ENCODE results near the gene COQ5.

The COQ5 gene

DNA sequence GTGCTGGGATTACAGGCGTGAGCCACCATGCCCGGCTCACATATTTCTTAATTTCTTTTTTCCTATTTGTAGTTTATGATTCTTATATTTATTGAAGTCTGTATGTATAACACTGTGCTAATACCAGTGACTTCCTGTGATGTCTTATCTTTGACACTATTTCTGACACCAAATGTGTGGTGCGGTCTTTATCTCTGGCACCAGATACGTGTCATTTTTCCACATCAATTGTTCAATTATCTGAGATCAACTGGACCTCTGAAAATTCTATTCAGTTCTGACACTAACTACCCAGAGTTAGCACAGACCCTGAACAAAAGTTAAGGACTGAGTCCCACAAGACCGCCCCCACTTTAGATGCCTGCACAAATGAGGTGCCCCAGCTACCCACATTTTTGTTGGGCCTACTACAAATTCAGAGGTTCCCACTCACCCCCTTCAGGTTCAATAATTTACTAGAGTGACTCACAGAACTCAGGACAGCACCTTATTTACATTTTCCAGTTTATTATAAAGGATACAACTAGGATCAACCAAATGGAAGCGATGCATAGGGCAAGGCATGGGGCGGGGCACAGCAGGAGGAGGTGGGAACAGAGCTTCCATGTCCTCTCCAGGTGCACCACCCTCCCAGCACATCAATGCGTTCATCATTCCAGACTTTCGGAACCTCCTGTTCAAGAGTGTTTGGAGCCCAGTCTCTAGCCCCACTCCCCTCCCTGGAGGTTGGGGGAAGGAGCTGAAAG, 47.8 kb downstream of the COQ5 start:
- no peaks in the 10 kb centered on the region for H3K4me1 ChIP-seq (ENCODE audit: insufficient read depth, low read length)

GRCh38 chr12:120480211-120480610, 48.7 kb downstream of the COQ5 start:
- Histone ChIP-seq H3K9me3 (ENCODE audit: control insufficient read depth, insufficient read depth, low read length) (no peaks in the 10 kb centered on the region), H3K4me1 (ENCODE audit: insufficient read depth, low read length) (no peaks in the 10 kb centered on the region), H3K36me3 (ENCODE audit: insufficient read depth, low read length) (no peaks in the 10 kb centered on the region), H3K9ac (ENCODE audit: low read depth, low read length) (no peak overlapping the region)

More for the DNA sequence above, 47.8 kb downstream of the COQ5 start:
- Histone ChIP-seq H3K36me3 (ENCODE audit: insufficient read depth, low read length) (no peaks in the 10 kb centered on the region), H3K9me3 (ENCODE audit: control insufficient read depth, insufficient read depth, low read length) (no peaks in the 10 kb centered on the region), H3K9ac (ENCODE audit: low read depth, low read length) (no peak overlapping the region)

DNA sequence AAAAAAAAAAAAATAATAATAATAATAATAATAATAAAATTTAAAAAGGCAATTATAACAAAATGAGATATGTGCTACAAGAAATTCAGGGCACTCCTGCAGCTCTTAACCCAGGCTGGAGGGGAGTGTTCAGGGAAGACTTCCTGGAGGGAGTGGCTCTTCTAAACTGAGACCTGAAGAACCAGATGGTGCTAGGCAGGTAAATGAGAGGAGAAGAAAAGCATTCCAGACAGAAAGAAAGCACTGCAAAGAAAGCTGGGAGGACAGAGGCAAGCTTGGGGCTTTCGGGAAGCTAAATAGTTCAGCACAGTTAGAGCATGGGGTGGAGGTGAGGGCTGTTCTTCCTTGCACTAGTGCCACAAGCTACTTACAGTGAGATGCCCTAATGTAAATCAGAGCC, 49.5 kb downstream of the COQ5 start:
- H3K4me1 ChIP-seq (ENCODE audit: insufficient read depth, low read length), result peaks cover 4% of the 10 kb centered on the region
- no peaks in the 10 kb centered on the region for H3K9me3 ChIP-seq (ENCODE audit: control insufficient read depth, insufficient read depth, low read length)
- no peaks in the 10 kb centered on the region for H3K36me3 ChIP-seq (ENCODE audit: insufficient read depth, low read length)
- no peak overlapping the region for H3K9ac ChIP-seq (ENCODE audit: low read depth, low read length)

DNA sequence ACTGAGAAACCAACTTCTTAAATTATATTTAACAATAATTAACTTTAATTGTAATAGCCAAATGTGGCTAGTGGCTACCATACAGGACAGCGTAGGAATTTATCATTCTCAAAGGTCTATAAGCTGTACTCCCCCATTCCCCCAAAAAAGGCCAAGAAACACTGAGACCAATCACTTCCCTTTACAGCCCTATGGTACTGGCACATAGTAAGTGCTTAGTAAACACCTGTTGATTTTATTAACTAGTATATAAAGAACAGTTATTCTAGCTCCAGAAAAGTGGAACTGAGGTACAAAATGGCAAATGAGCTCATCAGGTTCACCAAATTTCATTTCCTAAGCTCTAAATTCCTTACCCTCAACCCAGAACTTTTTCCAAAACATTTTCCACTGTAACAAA, 53.3 kb downstream of the COQ5 start:
- H3K36me3 ChIP-seq (ENCODE audit: insufficient read depth, low read length), result no peaks in the 10 kb centered on the region
- peaks cover 10% of the 10 kb centered on the region for H3K4me1 ChIP-seq (ENCODE audit: insufficient read depth, low read length)
- no peaks in the 10 kb centered on the region for H3K9me3 ChIP-seq (ENCODE audit: control insufficient read depth, insufficient read depth, low read length)
- H3K9ac ChIP-seq (ENCODE audit: low read depth, low read length), result no peak overlapping the region

DNA sequence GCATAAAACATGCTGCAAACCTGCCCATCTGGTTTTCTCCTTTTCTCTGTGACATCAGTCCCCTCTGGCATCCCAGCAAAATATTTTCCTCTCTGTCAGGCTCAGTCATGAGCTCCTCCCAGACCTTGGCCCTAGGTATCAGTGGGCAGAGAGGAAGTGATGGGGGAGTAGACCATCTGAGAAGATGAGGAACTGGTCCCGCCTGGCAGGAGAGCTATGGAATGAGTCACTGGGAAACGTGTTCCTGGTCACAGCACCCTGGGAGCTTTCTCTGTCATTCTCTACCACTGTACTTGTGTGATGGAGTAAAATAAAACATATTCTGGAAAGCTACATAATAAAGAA, 54.4 kb downstream of the COQ5 start:
- peaks cover 10% of the 10 kb centered on the region for H3K4me1 ChIP-seq (ENCODE audit: insufficient read depth, low read length)
- no peaks in the 10 kb centered on the region for H3K36me3 ChIP-seq (ENCODE audit: insufficient read depth, low read length)
- H3K9ac ChIP-seq (ENCODE audit: low read depth, low read length), result no peak overlapping the region
- H3K9me3 ChIP-seq (ENCODE audit: control insufficient read depth, insufficient read depth, low read length), result no peaks in the 10 kb centered on the region

GRCh38 chr12:120473807-120474615, 54.9 kb downstream of the COQ5 start:
- no peaks in the 10 kb centered on the region for H3K36me3 ChIP-seq (ENCODE audit: insufficient read depth, low read length)

DNA sequence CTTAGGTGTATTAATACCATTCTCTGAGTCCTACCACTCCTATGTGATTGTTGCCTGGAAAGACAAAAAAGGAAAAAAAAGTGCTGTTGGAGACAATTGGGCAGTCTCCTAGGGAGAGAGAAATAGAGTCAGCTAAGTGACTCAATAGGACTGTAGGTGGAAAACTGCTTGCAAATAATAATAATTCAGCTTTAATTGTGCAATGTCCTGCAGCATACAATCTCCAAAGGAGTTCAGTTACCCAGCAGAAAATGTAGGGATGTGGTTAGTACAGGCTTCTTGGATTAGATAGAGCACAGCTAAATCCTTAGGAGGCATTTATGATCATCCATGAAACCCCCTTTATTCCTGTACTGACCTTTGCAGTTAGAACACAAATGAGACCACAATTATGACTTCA, 56.4 kb downstream of the COQ5 start:
- no peaks in the 10 kb centered on the region for H3K9me3 ChIP-seq (ENCODE audit: control insufficient read depth, insufficient read depth, low read length)
- no peak overlapping the region for H3K9ac ChIP-seq (ENCODE audit: low read depth, low read length)
- H3K36me3 ChIP-seq (ENCODE audit: insufficient read depth, low read length), result no peaks in the 10 kb centered on the region
- peaks cover 10% of the 10 kb centered on the region for H3K4me1 ChIP-seq (ENCODE audit: insufficient read depth, low read length)

More at GRCh38 chr12:120473807-120474615, 54.9 kb downstream of the COQ5 start:
- H3K4me1 ChIP-seq (ENCODE audit: insufficient read depth, low read length), result peaks cover 10% of the 10 kb centered on the region
- H3K9ac ChIP-seq (ENCODE audit: low read depth, low read length), result no peak overlapping the region
- H3K9me3 ChIP-seq (ENCODE audit: control insufficient read depth, insufficient read depth, low read length), result no peaks in the 10 kb centered on the region

DNA sequence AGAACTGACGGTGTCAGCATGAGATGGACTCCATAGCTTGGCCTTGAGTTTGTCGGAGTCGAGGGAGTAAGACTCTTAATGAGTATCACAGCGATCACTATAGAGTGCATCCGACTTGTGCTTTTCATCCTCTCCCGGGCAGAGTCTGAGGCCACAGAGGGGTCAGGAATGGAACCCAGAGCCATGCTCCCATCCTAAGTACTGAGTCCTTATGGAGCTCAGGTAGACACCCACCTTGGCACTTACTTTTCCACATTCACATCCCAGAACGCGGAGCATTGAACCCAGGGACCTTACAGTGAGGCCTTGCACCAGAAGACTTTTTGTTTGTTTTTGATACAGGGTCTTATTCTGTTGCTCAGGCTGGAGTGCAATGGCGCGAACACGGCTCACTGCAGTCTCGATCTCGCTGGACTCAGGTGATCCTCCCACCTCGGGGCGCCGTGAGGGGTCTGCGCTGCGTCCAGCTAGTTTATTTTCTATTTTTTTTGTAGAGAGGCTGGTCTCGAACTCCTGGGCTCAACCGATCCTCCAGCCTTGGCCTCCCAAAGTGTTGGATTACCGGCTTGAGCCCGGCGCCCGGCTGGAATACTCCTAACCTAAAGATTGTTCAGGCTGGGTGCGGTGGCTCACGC, 58.7 kb downstream of the COQ5 start:
- Histone ChIP-seq H3K36me3 (ENCODE audit: insufficient read depth, low read length) (peaks cover 13% of the 10 kb centered on the region), H3K9me3 (ENCODE audit: control insufficient read depth, insufficient read depth, low read length) (no peaks in the 10 kb centered on the region), H3K4me1 (ENCODE audit: insufficient read depth, low read length) (peaks cover 14% of the 10 kb centered on the region), H3K9ac (ENCODE audit: low read depth, low read length) (peak overlapping the region; percentile 73)

DNA sequence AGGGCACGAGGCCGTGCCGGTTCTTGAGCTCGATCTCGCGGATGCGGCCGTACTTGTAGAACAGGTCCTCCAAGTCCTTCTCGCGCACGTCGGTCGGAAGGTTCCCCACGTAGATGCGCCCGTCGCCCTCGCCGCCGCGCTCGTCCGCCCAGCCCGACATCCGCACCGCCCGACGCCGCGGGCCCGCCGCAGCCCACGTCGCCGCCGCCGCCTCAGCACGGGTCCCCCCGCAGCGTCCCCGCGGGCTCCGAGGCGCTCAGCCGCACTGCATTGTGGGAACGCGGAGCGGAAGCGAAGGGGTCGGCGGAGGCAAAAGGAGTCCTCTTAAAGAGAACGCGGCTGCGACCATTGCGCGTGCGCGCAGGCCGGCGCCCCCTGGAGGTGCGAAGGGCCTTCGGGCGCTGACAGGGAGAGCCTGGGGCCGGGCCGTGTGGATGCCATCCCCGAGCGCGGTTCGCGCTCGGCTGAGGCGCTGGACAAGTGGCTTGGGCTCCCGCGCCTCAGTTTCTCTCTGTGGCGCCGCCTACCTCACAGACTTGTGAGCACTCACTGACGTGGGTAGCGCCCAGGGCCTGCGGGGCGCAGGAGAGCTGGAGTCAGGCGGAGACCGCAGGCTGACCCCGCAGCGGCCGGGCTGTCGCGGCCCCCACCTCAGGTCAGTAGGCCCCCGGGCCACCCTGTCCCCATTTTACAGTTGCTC, 59.4 kb downstream of the COQ5 start, which contains the start of gene SRSF9:
SRSF9 (minus strand) TSS at position 299 of the 700 bp plus-strand sequence; CDS start at position 160, 139 bp downstream.
- Histone ChIP-seq H3K9ac (ENCODE audit: low read depth, low read length) (peak within 1 kb of the TSS; percentile 73), H3K36me3 (ENCODE audit: insufficient read depth, low read length) (peaks cover 18% of the 10 kb centered on the region), H3K4me1 (ENCODE audit: insufficient read depth, low read length) (peaks cover 12% of the 10 kb centered on the region), H3K9me3 (ENCODE audit: control insufficient read depth, insufficient read depth, low read length) (no peaks in the 10 kb centered on the region)

GRCh38 chr12:120468821-120469449, 60.0 kb downstream of the COQ5 start:
- Histone ChIP-seq H3K36me3 (ENCODE audit: insufficient read depth, low read length) (peaks cover 22% of the 10 kb centered on the region), H3K4me1 (ENCODE audit: insufficient read depth, low read length) (peaks cover 5% of the 10 kb centered on the region), H3K9ac (ENCODE audit: low read depth, low read length) (peak overlapping the region; percentile 73), H3K9me3 (ENCODE audit: control insufficient read depth, insufficient read depth, low read length) (no peaks in the 10 kb centered on the region)

DNA sequence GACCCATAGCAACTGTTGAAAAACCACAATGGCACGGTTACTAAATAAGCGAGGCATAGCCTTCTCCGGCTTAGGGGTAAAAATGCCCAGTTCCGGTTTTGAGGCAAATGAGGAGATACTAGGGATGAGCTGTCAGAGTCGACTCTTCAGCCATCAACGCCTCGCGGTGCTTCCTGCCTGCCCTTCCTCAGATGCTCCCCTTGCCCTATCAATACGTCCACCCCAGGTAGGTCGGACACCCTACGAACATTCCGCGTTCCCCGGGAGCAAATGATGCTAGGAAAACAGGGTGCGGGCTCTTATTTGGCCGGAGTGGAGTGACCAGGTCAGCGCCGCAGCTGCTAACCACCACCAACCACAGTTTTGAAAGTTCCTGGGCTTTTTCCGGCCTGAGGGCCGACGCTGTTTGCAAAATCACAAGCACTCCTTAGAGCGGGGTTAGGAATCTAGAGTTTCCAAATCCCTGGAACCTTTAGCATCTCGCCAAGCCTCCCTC, 60.6 kb downstream of the COQ5 start:
- Histone ChIP-seq H3K36me3 (ENCODE audit: insufficient read depth, low read length) (peaks cover 28% of the 10 kb centered on the region), H3K9me3 (ENCODE audit: control insufficient read depth, insufficient read depth, low read length) (no peaks in the 10 kb centered on the region), H3K4me1 (ENCODE audit: insufficient read depth, low read length) (peaks cover 4% of the 10 kb centered on the region), H3K9ac (ENCODE audit: low read depth, low read length) (peak overlapping the region; percentile 73)

- Histone ChIP-seq H3K36me3 (ENCODE audit: insufficient read depth, low read length) (peaks cover 34% of the 10 kb centered on the region), H3K4me1 (ENCODE audit: insufficient read depth, low read length) (peaks cover 4% of the 10 kb centered on the region), H3K9me3 (ENCODE audit: control insufficient read depth, insufficient read depth, low read length) (no peaks in the 10 kb centered on the region), H3K9ac (ENCODE audit: low read depth, low read length) (no peak overlapping the region)
These were observed 61.5 kb downstream of the COQ5 start for GRCh38 chr12:120467439-120467838.

DNA sequence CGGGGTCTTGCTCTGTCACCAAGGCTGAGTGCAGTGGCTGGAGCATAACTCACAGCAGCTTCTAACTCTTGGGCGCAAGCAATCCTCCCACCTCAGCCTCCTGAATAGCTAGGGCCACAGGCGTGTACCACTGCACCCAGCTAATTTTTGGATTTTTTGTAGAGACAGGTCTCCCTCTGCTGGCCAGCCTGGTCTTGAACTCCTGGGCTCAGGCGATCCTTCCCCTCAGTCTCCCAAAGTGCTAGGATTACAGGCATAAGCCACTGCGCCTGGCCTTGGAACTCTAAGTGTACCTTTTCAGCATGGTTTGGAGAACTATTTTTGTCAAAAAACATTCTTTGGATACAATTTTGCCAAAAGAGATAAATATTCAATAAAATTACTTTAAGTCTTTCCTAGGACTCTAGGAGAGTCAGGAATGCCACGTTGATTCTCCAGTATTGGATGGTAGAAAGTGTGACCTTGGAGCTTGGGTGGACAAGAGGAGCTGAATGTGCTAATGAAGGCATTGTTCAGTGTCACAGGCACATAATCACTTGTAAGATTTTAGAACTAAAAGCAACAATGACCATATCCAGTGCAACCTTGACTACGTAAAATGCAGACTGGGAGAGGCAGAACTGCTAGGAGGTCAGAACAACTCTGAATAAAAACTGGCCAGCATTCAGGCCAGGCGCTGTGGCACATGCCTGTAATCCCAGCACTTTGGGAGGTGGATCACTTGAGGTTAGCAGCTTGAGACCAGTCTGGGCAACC, 62.2 kb downstream of the COQ5 start:
- Histone ChIP-seq H3K36me3 (ENCODE audit: insufficient read depth, low read length) (peaks cover 41% of the 10 kb centered on the region), H3K4me1 (ENCODE audit: insufficient read depth, low read length) (peaks cover 4% of the 10 kb centered on the region), H3K9ac (ENCODE audit: low read depth, low read length) (no peak overlapping the region), H3K9me3 (ENCODE audit: control insufficient read depth, insufficient read depth, low read length) (no peaks in the 10 kb centered on the region)
